Thyroid gland (tissue), 4 donors: Measurements from ENCODE around the gene LRTM1. TPM values are rescaled to one million over a fixed set of nuclear protein-coding genes. Genes with fewer than 3 reads are reported as not detected.

Experiments used
- DNase-seq, 2 donors: peaks; one replicate each; pipeline ENCODE4 v3.0.0-alpha.2; 2019
- H3K27ac ChIP-seq, 3 donors: fragments of 200-600 bp; sonication (generic); 1 replicate in 2 of 3; 2 replicates in 1 of 3; pipeline ENCODE4 v1.5.1; 2016 to 2019; ENCODE audit warnings: mild to moderate bottlenecking in 1 of 3, moderate library complexity in 1 of 3
- H3K27me3 ChIP-seq: fragments of 200-600 bp; sonication (generic); one replicate; pipeline ENCODE4 v1.5.1; 2019
- H3K36me3 ChIP-seq, 2 donors: fragments of 200-600 bp; sonication (generic); one replicate each; pipeline ENCODE4 v1.5.1; 2016 to 2019
- H3K4me1 ChIP-seq, 2 donors: fragments of 200-600 bp; sonication (generic); one replicate each; pipeline ENCODE4 v1.5.1; 2017 to 2019
- H3K4me3 ChIP-seq, 3 donors: fragments of 200-600 bp; sonication (generic); replicated peaks in 1 of 3; 1 replicate in 2 of 3; 2 replicates in 1 of 3; pipeline ENCODE4 v1.5.1; 2016; ENCODE audit warnings: mild to moderate bottlenecking in 1 of 3
- H3K9me3 ChIP-seq: fragments of 200-600 bp; sonication (generic); one replicate; pipeline ENCODE4 v1.5.1; 2017
- POLR2A ChIP-seq, 2 donors: fragments of 450-650 bp; IDR thresholded peaks; one replicate each; pipeline ENCODE4 v1.6.1; 2017; ENCODE audit warnings: antibody characterized with exemption in 2 of 2, mild to moderate bottlenecking in 2 of 2, moderate library complexity in 1 of 2
- WGBS, 2 donors: methylation state at CpG; one replicate each; pipeline ENCODE4 v1.1.5; 2017; 5-methylcytosine and 5-hydroxymethylcytosine counted together
- intact Hi-C: fragments of 100-400 bp; cut with DNase I; formaldehyde crosslinking; loops from one replicate; pipeline ENCODE4 v1.15.1; 2023
- total RNA-seq, 4 donors: library from RNA; depleted of rRNA; stranded (reverse); fragments of >200 nt; gene quantifications; one replicate each; pipeline ENCODE4 v1.2.3, GENCODE V29; 2016
- TF ChIP-seq, protein P1 (sequence below), 6 experiments: fragments of 200-600 bp in 3 of 6; fragments of 450-650 bp in 3 of 6; sonication (generic) in 3 of 6; IDR thresholded peaks; one replicate each; pipeline ENCODE4 v1.5.1; 2016 to 2019; ENCODE audit warnings: antibody characterized with exemption in 6 of 6, mild to moderate bottlenecking in 2 of 6, inconsistent platforms in 1 of 6, moderate library complexity in 1 of 6

The LRTM1 gene
- total RNA-seq, 4 donors from 2014 or later: not detected

DNA sequence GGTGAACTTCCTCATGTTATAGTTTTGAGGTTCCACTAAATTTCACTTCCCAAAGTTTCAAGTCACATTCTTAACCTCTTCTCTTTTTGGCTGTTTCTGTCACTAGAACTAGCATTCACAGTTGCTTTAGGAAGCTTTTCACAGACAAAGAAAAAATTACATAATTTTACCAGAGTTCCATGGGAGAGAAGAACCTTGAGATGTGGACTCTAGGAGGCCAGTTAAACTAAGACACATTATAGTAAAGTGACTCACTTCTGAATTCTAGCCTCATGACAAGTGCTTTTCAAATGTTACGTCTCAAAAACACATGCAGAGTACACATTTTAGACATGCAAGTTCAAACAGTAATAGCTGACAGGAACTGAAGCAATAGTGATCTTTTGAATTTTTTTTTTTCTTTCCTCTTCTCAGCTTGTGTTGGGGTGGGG lies 39.9 kb upstream of the LRTM1 start:
- no peak overlapping the region for H3K4me3 ChIP-seq
- no peaks in the 10 kb centered on the region for H3K4me1 ChIP-seq
- no peaks in the 10 kb centered on the region for H3K9me3 ChIP-seq
- intact Hi-C loops: no loop called here
- H3K27me3 ChIP-seq: no peaks in the 10 kb centered on the region
- 19 to 37% methylated on average over 1 of the region's 1 CpG for WGBS, 2 donors
- H3K27ac ChIP-seq: no peak overlapping the region
- no peak for TF ChIP-seq POLR2A (IDR thresholded peaks at IDR 0.05)
- TF ChIP-seq, protein P1, sequence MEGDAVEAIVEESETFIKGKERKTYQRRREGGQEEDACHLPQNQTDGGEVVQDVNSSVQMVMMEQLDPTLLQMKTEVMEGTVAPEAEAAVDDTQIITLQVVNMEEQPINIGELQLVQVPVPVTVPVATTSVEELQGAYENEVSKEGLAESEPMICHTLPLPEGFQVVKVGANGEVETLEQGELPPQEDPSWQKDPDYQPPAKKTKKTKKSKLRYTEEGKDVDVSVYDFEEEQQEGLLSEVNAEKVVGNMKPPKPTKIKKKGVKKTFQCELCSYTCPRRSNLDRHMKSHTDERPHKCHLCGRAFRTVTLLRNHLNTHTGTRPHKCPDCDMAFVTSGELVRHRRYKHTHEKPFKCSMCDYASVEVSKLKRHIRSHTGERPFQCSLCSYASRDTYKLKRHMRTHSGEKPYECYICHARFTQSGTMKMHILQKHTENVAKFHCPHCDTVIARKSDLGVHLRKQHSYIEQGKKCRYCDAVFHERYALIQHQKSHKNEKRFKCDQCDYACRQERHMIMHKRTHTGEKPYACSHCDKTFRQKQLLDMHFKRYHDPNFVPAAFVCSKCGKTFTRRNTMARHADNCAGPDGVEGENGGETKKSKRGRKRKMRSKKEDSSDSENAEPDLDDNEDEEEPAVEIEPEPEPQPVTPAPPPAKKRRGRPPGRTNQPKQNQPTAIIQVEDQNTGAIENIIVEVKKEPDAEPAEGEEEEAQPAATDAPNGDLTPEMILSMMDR (IDR thresholded peaks at IDR 0.05): no peak
- H3K36me3 ChIP-seq: no peaks in the 10 kb centered on the region
- no peak for DNase-seq

DNA sequence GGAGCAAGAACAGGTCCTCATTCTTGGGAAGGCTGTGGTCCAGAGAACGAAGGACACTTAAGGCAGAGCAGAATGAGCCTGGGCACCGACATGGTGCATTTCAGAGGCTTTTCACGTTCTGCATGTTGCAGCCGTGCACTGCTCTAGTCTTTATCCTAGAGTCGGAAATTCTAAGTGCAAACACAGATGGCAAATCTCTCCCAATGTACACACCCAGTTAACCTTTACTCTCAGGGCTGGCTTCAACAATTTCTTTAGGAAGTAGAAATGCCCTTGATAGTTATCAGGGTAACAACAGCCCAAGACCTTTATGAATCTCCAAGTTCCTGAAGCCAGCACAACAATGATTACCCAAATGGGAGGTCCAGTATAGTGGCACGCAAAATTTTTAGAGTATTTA lies 39.1 kb upstream of the LRTM1 start:
- DNase-seq: no peak
- intact Hi-C loops: no loop called here
- 73 to 79% methylated on average over 6 of the region's 6 CpGs for WGBS, 2 donors
- no peaks in the 10 kb centered on the region for H3K27me3 ChIP-seq
- H3K9me3 ChIP-seq: no peaks in the 10 kb centered on the region
- H3K27ac ChIP-seq: no peak overlapping the region
- H3K4me1 ChIP-seq: no peaks in the 10 kb centered on the region
- H3K36me3 ChIP-seq: no peaks in the 10 kb centered on the region
- TF ChIP-seq, protein P1 (IDR thresholded peaks at IDR 0.05): no peak
- TF ChIP-seq POLR2A (IDR thresholded peaks at IDR 0.05): no peak
- no peak overlapping the region for H3K4me3 ChIP-seq

DNA sequence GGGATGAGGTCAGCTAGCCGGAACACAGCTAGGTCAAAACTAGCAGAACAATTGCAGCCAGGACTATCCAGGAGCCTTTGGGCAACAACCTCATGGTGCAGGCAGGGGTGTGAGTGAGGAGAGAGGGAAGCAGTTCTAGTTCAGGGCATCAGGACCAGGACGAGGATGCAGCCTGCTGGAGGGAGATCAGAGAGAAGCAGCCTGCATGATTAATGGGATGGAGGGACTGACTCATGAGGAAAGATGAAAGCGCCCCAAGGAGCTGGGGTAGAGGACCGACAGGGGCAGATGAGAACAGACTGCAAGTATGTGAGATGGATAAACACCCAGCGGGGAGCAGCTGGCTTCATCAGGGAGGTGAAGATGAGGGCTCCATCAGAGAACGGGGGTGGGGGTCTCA lies 37.9 kb upstream of the LRTM1 start:
- no peaks in the 10 kb centered on the region for H3K27me3 ChIP-seq
- H3K4me3 ChIP-seq: no peak overlapping the region
- H3K4me1 ChIP-seq: no peaks in the 10 kb centered on the region
- H3K36me3 ChIP-seq: no peaks in the 10 kb centered on the region
- TF ChIP-seq, protein P1 (IDR thresholded peaks at IDR 0.05): no peak
- no peak for TF ChIP-seq POLR2A (IDR thresholded peaks at IDR 0.05)
- H3K27ac ChIP-seq: no peak overlapping the region
- intact Hi-C loops: no loop called here
- 82 to 85% methylated on average over 6 of the region's 6 CpGs for WGBS, 2 donors
- H3K9me3 ChIP-seq: no peaks in the 10 kb centered on the region
- DNase-seq: no peak

DNA sequence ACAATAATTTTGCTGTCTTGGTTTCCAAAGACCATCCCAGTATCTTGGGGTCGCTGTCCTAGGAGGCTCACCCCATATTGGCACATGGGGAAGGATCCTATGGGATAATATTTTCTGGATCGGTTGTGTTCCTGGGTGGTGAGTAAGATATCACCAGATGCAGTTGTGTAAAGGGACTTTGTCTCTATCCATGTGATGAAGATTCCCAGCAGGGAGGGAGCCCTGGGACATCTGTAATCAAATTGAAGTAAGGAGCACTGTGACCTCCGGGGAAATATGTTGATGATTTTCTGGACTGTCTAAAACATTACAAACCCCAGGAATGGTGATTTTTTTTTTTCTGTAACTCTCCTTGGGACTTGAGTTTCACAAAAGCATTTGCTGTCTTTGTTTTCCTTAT lies 36.2 kb upstream of the LRTM1 start:
- H3K9me3 ChIP-seq: no peaks in the 10 kb centered on the region
- H3K4me3 ChIP-seq: no peak overlapping the region
- DNase-seq: no peak
- no peak overlapping the region for H3K27ac ChIP-seq
- no peak for TF ChIP-seq POLR2A (IDR thresholded peaks at IDR 0.05)
- TF ChIP-seq, protein P1 (IDR thresholded peaks at IDR 0.05): no peak
- WGBS, 2 donors: 86 to 97% methylated on average over 3 of the region's 3 CpGs
- H3K36me3 ChIP-seq: no peaks in the 10 kb centered on the region
- no peaks in the 10 kb centered on the region for H3K27me3 ChIP-seq
- no peaks in the 10 kb centered on the region for H3K4me1 ChIP-seq
- intact Hi-C loops: no loop called here

DNA sequence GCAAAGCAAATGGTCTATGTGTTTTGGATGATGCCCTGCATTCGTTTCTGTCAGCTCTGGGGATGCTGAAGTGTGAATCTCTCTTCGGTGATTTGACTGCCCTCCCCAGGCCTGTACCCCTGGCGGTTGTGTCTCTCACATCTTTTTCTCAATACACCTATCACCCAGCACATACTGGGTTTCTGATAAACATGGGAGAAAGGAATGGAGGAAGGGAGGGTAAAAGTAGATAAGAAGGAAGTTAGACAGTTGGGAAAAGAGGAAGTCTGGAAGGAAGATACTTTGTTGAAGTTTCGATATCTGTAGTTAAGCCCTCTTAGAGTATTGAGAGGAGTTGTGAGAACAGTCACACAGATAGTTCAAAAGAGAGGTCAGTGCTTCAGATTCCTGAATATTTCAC lies 35.8 kb upstream of the LRTM1 start:
- TF ChIP-seq POLR2A (IDR thresholded peaks at IDR 0.05): no peak
- TF ChIP-seq, protein P1 (IDR thresholded peaks at IDR 0.05): no peak
- 78 to 82% methylated on average over 4 of the region's 4 CpGs for WGBS, 2 donors
- H3K4me3 ChIP-seq: no peak overlapping the region
- no peaks in the 10 kb centered on the region for H3K36me3 ChIP-seq
- H3K4me1 ChIP-seq: no peaks in the 10 kb centered on the region
- no peaks in the 10 kb centered on the region for H3K27me3 ChIP-seq
- DNase-seq: no peak
- no peaks in the 10 kb centered on the region for H3K9me3 ChIP-seq
- intact Hi-C loops: no loop called here
- H3K27ac ChIP-seq: no peak overlapping the region
